ENCODE measurements around the gene COA6. TPM values are rescaled to one million over a fixed set of nuclear protein-coding genes. Genes with fewer than 3 reads are reported as not detected.

Gene COA6
- total RNA-seq = 10 to 100 TPM; 11.7 to 48.7 (median 19.0) TPM

GRCh38 chr1:234373064-234373958, at the start of gene COA6:
Gene COA6 (plus strand): TSS chr1:234373456. CDS start chr1:234373467, 11 bp downstream.
- Histone ChIP-seq H3K27ac (peak within 1 kb of the TSS; percentile 89 to 98 (median 94)), H3K4me1 (peaks cover 0 to 16% (median 5%) of the 10 kb centered on the region in 4 donors), H3K27me3 (no peaks in the 10 kb centered on the region), H3K9me3 (no peaks in the 10 kb centered on the region), H3K4me3 (peak within 1 kb of the TSS; percentile 73 to 79 (median 74)), H3K36me3 (peaks cover 0 to 27% (median 0%) of the 10 kb centered on the region in 3 donors)
- DNase-seq = peak; percentile 91 to 96 (median 91)
- peak in 1 of 6 experiments; percentile 6 for TF ChIP-seq CTCF (IDR thresholded peaks at IDR 0.05)
- peak; percentile 93 to 94 for TF ChIP-seq POLR2A (IDR thresholded peaks at IDR 0.05)

GRCh38 chr1:234324821-234325220, 48.4 kb upstream of the COA6 start:
- no peaks in the 10 kb centered on the region for H3K4me1 ChIP-seq
- H3K9me3 ChIP-seq = no peaks in the 10 kb centered on the region
- no peaks in the 10 kb centered on the region for H3K27me3 ChIP-seq
- no peak overlapping the region for H3K4me3 ChIP-seq
- TF ChIP-seq CTCF (IDR thresholded peaks at IDR 0.05) (no peak), POLR2A (IDR thresholded peaks at IDR 0.05) (no peak)
- H3K27ac ChIP-seq = no peak overlapping the region
- no peak for DNase-seq
- no peaks in the 10 kb centered on the region for H3K36me3 ChIP-seq

GRCh38 chr1:234325878-234326496, 47.3 kb upstream of the COA6 start:
- H3K4me1 ChIP-seq = no peaks in the 10 kb centered on the region
- H3K27me3 ChIP-seq = no peaks in the 10 kb centered on the region
- no peak overlapping the region for H3K27ac ChIP-seq
- H3K36me3 ChIP-seq = no peaks in the 10 kb centered on the region
- no peak for DNase-seq
- TF ChIP-seq POLR2A (IDR thresholded peaks at IDR 0.05) = no peak
- no peak for TF ChIP-seq CTCF (IDR thresholded peaks at IDR 0.05)
- peak overlapping the region in 2 of 4 donors; percentile 12 to 39 for H3K4me3 ChIP-seq
- no peaks in the 10 kb centered on the region for H3K9me3 ChIP-seq

GRCh38 chr1:234326497-234327366, 46.5 kb upstream of the COA6 start:
- no peaks in the 10 kb centered on the region for H3K4me1 ChIP-seq
- H3K27ac ChIP-seq = no peak overlapping the region
- peak overlapping the region in 2 of 4 donors; percentile 12 to 39 for H3K4me3 ChIP-seq
- H3K27me3 ChIP-seq = no peaks in the 10 kb centered on the region
- H3K36me3 ChIP-seq = no peaks in the 10 kb centered on the region
- TF ChIP-seq POLR2A (IDR thresholded peaks at IDR 0.05) (no peak), CTCF (IDR thresholded peaks at IDR 0.05) (peak; percentile 31 to 80 (median 53))
- DNase-seq = peak in 2 of 3 donors; percentile 54 to 82
- H3K9me3 ChIP-seq = no peaks in the 10 kb centered on the region

GRCh38 chr1:234327577-234328164, 45.6 kb upstream of the COA6 start:
- TF ChIP-seq POLR2A (IDR thresholded peaks at IDR 0.05) (no peak), CTCF (IDR thresholded peaks at IDR 0.05) (no peak)
- no peaks in the 10 kb centered on the region for H3K27me3 ChIP-seq
- no peaks in the 10 kb centered on the region for H3K36me3 ChIP-seq
- DNase-seq = no peak
- no peaks in the 10 kb centered on the region for H3K4me1 ChIP-seq
- H3K9me3 ChIP-seq = no peaks in the 10 kb centered on the region
- H3K27ac ChIP-seq = no peak overlapping the region
- H3K4me3 ChIP-seq = no peak overlapping the region

All from Peyer's patch (tissue), 4 donors.